Gastrocnemius medialis (tissue), 4 donors: ENCODE results near the gene GTF2I. TPM values are rescaled to one million over a fixed set of nuclear protein-coding genes. Genes with fewer than 3 reads are reported as not detected.

Source experiments
- ATAC-seq, 2 donors: fragments of 150-250 bp; one replicate each; pipeline ENCODE4 v1.9.1; 2016
- DNase-seq, 2 donors: peaks; one replicate each; pipeline ENCODE4 v3.0.0-alpha.2; 2019
- H3K27ac ChIP-seq, 4 donors: fragments of 200-600 bp; sonication (generic); 1 replicate in 1 of 4; 2 replicates in 3 of 4; pipeline ENCODE4 v1.5.1; 2016 to 2018; ENCODE audit warnings: mild to moderate bottlenecking in 2 of 4, moderate library complexity in 1 of 4
- H3K27me3 ChIP-seq, 3 donors: fragments of 200-600 bp; sonication (generic) in 2 of 3; 1 replicate in 1 of 3; 2 replicates in 2 of 3; pipeline versions ENCODE4 v1.5.1 to v1.6.0; 2016 to 2019; ENCODE audit warnings: mild to moderate bottlenecking in 1 of 3, moderate library complexity in 1 of 3
- H3K36me3 ChIP-seq, 2 donors: fragments of 200-600 bp; sonication (generic) in 1 of 2; one replicate each; pipeline ENCODE4 v1.5.1; 2017 to 2018
- H3K4me1 ChIP-seq, 2 donors: fragments of 200-600 bp; sonication (generic) in 1 of 2; one replicate each; pipeline ENCODE4 v1.5.1; 2016 to 2017; ENCODE audit warnings: mild to moderate bottlenecking in 2 of 2
- H3K4me3 ChIP-seq, 4 donors: fragments of 200-600 bp; sonication (generic) in 3 of 4; 1 replicate in 1 of 4; 2 replicates in 3 of 4; pipeline ENCODE4 v1.5.1; 2016 to 2019; ENCODE audit warnings: mild to moderate bottlenecking in 2 of 4
- H3K9me3 ChIP-seq, 3 donors: fragments of 200-600 bp; sonication (generic) in 2 of 3; 1 replicate in 1 of 3; 2 replicates in 2 of 3; pipeline ENCODE4 v1.5.1; 2016 to 2019
- POLR2A ChIP-seq, 2 donors: fragments of 450-650 bp; IDR thresholded peaks; one replicate each; pipeline ENCODE4 v1.6.1; 2017; ENCODE audit warnings: antibody characterized with exemption in 2 of 2, mild to moderate bottlenecking in 2 of 2, moderate library complexity in 2 of 2
- in situ Hi-C, 4 donors: fragments of 200-750 bp; cut with MboI; loops; one replicate each; pipeline versions ENCODE4 v1.15.0 to v1.8.0; 2017; ENCODE audit warnings: low sequenced_read_pairs in 4 of 4
- intact Hi-C: fragments of 100-400 bp; cut with DNase I; formaldehyde crosslinking; loops from one replicate; pipeline ENCODE4 v1.15.1; 2023; ENCODE audit warnings: low total_unique reads
- total RNA-seq, 4 donors: library from RNA; depleted of rRNA; stranded (reverse); fragments of >200 nt; gene quantifications; one replicate each; pipeline versions ENCODE4 v1.1.0 to v1.2.3, GENCODE V29; 2016
- TF ChIP-seq, protein P1 (sequence below), 5 experiments: fragments of 450-650 bp in 3 of 5; fragments of 200-600 bp in 2 of 5; sonication (generic) in 2 of 5; IDR thresholded peaks in 4 of 5; conservative IDR thresholded peaks in 1 of 5; 1 replicate in 4 of 5; 2 replicates in 1 of 5; pipeline ENCODE4 v1.5.1; 2016 to 2019; ENCODE audit warnings: antibody characterized with exemption in 5 of 5, mild to moderate bottlenecking in 3 of 5, moderate library complexity in 3 of 5

GTF2I gene
- total RNA-seq, 4 donors from 2014 or later = 50.8 to 125 (median 104) TPM

DNA sequence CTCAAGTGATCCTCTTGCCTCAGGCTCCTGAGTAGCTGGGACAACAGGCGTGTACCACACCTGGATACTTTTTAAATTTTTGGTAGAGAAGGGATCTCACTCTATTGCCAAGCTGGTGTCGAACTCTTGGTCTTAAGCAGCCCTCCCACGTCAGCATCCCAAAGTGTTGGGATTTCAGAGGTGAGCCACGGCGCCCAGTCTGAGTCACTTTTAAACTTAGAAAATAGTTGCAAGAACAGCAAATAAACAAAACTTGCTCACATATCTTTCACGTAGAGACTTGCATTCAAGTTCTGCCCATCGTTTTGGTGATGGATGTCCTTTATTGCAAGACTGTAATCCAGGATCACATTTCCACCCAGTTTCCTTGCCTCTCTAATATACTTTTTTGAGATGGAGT lies 16.6 kb downstream of the GTF2I start:
- peak overlapping the region in 2 of 4 donors; percentile 41 to 69 for H3K27ac ChIP-seq
- no peak for DNase-seq
- no peak for TF ChIP-seq POLR2A (IDR thresholded peaks at IDR 0.05)
- TF ChIP-seq, protein P1, sequence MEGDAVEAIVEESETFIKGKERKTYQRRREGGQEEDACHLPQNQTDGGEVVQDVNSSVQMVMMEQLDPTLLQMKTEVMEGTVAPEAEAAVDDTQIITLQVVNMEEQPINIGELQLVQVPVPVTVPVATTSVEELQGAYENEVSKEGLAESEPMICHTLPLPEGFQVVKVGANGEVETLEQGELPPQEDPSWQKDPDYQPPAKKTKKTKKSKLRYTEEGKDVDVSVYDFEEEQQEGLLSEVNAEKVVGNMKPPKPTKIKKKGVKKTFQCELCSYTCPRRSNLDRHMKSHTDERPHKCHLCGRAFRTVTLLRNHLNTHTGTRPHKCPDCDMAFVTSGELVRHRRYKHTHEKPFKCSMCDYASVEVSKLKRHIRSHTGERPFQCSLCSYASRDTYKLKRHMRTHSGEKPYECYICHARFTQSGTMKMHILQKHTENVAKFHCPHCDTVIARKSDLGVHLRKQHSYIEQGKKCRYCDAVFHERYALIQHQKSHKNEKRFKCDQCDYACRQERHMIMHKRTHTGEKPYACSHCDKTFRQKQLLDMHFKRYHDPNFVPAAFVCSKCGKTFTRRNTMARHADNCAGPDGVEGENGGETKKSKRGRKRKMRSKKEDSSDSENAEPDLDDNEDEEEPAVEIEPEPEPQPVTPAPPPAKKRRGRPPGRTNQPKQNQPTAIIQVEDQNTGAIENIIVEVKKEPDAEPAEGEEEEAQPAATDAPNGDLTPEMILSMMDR (IDR thresholded peaks at IDR 0.05 in 4 of 5, conservative IDR thresholded peaks at IDR 0.05 in 1 of 5) = no peak
- no peak overlapping the region for H3K4me3 ChIP-seq
- intact Hi-C loops (loop anchor here (5.0 kb wide), 1 partner anchor 57 kb away; no protein-coding TSS in a partner anchor), in situ Hi-C loops (loop anchor here in 1 of 4 donors (25.0 kb wide), 1 partner anchor 487 kb away; no protein-coding TSS in a partner anchor)
- H3K27me3 ChIP-seq = no peaks in the 10 kb centered on the region
- no peaks in the 10 kb centered on the region for H3K9me3 ChIP-seq
- H3K4me1 ChIP-seq = peaks cover 38 to 39% of the 10 kb centered on the region in 2 donors
- ATAC-seq = no peak
- H3K36me3 ChIP-seq = no peaks in the 10 kb centered on the region

DNA sequence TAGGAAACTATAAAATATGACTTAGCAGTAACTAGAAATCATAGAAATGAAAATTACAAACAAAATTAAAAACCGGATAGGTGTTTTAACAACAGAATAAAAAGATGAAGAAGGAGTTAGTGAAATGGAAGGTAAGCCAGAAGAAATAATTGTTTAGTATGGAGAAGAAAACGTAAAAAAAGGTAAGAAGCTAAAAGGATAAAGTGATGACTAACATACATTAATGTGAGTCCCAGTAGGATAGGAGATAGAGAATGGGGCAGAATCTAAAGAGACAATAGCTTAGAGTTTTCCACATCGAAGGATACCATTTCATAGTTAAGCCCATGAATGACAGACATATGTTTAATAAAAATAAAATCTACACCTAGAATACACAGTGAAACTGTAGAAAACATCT lies 25.3 kb downstream of the GTF2I start:
- ATAC-seq = no peak
- intact Hi-C loops (no loop called here), in situ Hi-C loops (loop anchor here in 1 of 4 donors (25.0 kb wide), 1 partner anchor 96 kb away; no protein-coding TSS in a partner anchor)

DNA sequence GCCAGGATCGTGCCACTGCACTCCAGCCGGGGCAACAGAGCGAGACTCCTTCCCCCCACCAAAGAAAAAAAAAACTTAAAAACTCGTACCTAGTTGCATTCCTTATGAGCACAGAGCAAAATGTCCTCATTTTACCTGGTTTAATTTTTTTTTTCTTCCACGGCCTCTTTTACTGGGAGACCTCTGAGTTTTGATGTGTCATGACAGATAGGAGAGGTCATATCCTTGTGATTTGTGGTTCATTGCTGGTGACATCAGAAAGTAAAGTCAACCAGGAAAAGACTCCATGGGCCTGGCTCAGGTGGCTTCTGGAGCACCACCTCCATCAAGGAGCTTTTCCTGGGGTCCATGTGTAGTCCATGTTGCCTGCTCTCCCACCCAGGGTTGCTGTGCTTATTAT lies 26.3 kb downstream of the GTF2I start:
- no peak for TF ChIP-seq POLR2A (IDR thresholded peaks at IDR 0.05)
- TF ChIP-seq, protein P1 (IDR thresholded peaks at IDR 0.05 in 4 of 5, conservative IDR thresholded peaks at IDR 0.05 in 1 of 5) = no peak
- Histone ChIP-seq H3K4me3 (no peak overlapping the region), H3K4me1 (peaks cover 0 to 17% of the 10 kb centered on the region in 2 donors), H3K36me3 (no peaks in the 10 kb centered on the region), H3K9me3 (no peaks in the 10 kb centered on the region), H3K27ac (peak overlapping the region in 2 of 4 donors; percentile 23 to 53), H3K27me3 (no peaks in the 10 kb centered on the region)
- in situ Hi-C loops (loop anchor here in 1 of 4 donors (25.0 kb wide), 1 partner anchor 96 kb away; no protein-coding TSS in a partner anchor), intact Hi-C loops (no loop called here)
- ATAC-seq = no peak
- DNase-seq = no peak

More for the DNA sequence above, 25.3 kb downstream of the GTF2I start:
- Histone ChIP-seq H3K4me3 (no peak overlapping the region), H3K27ac (peak overlapping the region in 1 of 4 donors; percentile 53), H3K9me3 (no peaks in the 10 kb centered on the region), H3K4me1 (peaks cover 0 to 17% of the 10 kb centered on the region in 2 donors), H3K36me3 (no peaks in the 10 kb centered on the region), H3K27me3 (no peaks in the 10 kb centered on the region)
- TF ChIP-seq, protein P1 (IDR thresholded peaks at IDR 0.05 in 4 of 5, conservative IDR thresholded peaks at IDR 0.05 in 1 of 5) = no peak
- no peak for TF ChIP-seq POLR2A (IDR thresholded peaks at IDR 0.05)
- DNase-seq = no peak

DNA sequence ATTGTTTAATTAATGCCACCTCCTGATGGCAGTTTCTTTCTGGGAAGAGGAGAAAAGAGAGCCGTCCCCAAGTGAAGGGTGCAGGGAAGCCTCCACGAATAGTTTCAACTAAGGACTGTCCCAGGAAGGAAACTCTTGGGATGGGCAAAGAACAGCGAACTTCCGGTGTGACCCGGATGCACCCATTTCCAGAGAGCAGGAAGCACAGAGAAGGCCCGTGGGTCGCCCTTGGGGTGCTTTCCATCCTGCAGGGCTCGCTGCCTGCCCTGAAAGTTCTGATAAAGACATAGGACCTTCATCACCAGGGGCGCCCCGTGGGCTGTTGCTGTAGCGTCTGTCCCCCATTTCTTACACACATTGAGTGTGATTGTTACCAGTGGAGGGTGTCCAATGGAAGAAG lies 27.0 kb downstream of the GTF2I start:
- H3K27me3 ChIP-seq = no peaks in the 10 kb centered on the region
- intact Hi-C loops (no loop called here), in situ Hi-C loops (loop anchor here in 1 of 4 donors (25.0 kb wide), 1 partner anchor 97 kb away; no protein-coding TSS in a partner anchor)
- DNase-seq = no peak
- H3K9me3 ChIP-seq = no peaks in the 10 kb centered on the region
- TF ChIP-seq, protein P1 (IDR thresholded peaks at IDR 0.05 in 4 of 5, conservative IDR thresholded peaks at IDR 0.05 in 1 of 5) = no peak
- TF ChIP-seq POLR2A (IDR thresholded peaks at IDR 0.05) = no peak
- peaks cover 0 to 2% of the 10 kb centered on the region in 2 donors for H3K36me3 ChIP-seq
- no peak for ATAC-seq
- no peak overlapping the region for H3K4me3 ChIP-seq
- H3K4me1 ChIP-seq = peaks cover 0 to 17% of the 10 kb centered on the region in 2 donors
- peak overlapping the region in 1 of 4 donors; percentile 23 for H3K27ac ChIP-seq
